NCI-H226 (cell line): ENCODE results near the gene INPP5A.
"Not testable (repeated sequence)": the region's sequence is repeated elsewhere in the genome, so short reads cannot be mapped to it uniquely, and the experiment has no call there.

Source experiments
- DNase-seq: peaks from one replicate; pipeline ENCODE4 v3.0.0-alpha.2; 2015

The INPP5A gene

GRCh38 chr10:132777441-132777840 lies 239.9 kb downstream of the INPP5A start:
- DNase-seq: no peak

DNA sequence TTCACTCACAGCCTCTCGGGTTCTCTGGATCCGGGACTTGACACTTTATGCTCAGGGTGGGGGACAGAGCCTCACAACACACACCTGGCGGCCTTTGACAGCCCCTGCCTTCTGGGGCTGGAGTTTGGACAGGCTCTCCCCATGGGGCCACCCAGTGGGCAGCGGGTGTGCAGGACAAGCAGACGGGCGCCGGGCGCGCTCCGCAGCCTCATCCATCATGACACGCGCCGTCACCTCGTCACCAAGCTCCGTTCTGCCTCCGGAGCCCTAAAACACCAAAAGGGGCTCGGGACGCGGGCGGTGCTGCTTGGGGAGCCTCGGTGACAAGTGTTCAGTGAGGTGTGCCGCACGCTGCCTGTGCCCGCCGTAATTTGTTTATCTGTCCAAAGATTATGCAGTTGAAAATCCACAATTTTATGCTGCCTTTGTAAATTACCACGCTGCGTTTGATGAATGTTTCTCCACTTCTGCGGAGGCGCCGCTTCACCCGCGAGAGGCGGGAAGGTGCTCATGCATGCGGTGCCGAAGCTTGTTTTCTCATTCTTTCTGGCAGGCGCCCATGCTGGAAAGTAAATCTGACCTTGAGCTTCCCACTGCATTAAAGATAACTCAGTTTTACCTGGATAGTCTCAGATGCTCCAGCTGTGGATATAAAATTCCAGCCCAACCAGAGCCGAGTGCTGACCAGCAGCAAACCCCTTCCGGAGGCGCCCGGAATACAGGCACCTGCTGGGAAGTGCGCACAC lies 242.1 kb downstream of the INPP5A start:
- DNase-seq: no peak

- DNase-seq: no peak
Measured at GRCh38 chr10:132780356-132780755, 242.8 kb downstream of the INPP5A start.

DNA sequence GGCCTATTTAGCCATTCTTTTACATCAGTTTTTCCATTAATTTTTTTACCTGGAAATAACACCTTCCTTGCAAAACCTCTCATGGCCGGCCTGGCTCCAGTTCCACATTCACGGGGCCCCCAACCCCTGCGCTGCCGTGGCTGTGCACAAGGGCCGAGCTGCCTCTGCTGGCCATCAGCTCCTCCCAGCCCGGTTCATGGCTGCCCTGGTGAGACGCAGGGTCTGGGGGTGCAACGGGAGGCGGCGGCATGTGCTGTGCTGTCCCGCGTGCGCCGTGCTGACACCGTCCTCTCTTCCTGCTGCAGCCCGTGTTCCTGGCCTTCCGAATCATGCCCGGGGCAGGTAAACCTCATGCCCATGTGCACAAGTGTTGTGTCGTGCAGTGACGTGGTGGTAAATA lies 244.0 kb downstream of the INPP5A start:
- DNase-seq: no peak

DNA sequence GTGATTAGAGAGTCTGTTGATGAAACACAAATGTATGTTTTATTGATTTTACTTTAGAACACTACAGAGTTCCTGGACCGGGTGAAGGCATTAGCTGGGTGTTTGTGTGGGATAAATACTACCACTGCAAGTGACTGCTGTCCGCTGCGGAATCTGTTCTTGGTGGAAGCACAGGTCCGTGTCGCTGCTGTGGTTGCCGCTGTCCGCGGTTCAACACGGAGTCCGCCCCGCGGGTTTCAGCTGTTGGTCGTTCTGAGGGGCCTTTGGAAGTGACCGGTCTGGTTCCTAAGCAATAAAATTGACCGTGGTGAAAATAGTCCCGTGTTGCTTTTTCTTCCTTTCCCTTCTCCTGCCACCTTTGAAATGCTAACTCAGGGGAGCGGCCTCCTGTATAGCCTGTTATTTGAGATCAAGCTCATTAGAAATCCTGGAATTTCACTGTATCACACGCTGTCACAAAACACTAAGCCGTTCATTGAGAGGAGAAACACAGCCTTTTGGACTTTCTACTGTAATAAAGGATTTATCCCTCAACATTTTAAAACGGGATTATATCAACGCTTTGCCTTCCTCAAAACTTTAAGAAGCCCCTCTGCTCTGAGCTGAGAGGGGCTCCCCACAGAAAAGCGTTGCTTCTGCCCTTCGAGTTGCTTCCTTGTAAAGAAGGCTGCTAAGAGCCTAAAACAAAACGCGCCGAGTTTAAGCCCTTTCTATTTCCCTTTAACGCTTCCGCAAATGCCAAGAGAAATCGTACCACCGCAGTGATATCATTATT lies 245.8 kb downstream of the INPP5A start:
- DNase-seq: no peak

DNA sequence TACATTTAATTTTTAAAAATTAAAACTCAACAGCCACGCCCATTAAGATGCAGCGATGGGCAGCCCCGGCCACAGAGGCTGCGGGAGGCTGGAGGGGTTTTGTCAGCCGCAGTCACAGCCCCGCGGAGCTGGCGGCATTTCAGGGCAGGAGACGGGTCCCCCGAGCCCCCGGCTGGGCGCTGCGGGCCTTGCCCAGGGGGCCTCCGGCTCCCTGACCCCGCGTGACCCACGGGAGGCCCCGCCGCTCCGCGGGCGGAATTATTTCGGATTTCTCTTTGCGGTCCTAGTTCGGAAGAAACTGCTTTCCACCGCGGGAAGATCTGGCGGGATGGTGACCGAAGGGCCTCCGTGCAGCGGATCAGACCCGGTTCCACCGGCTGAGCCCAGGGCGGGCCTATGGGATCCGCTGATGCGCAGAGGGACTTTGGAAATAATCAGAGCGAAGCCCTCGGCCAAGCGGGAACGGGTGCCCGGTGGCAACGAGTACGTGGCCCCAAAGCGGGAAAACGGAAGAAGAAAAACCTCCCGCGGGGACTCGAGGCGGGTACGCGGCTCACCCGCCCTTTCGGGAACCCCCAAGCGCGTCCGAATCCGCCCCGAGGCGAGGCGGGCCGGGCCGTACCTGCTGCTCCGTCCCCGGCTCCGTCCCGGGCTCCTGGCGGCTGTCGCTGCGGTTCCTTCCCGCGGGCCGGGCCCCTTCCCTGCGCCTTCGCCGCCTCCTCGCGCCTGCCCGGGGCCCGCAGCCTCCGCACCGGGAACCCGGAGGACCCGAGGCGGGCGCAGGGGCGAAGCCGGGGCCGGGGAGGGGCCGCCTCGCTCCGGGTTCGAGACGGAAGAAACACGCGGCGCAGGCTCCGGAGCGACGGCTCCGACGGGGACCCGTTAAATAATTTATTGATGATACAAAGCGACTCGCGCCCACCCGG lies 246.6 kb downstream of the INPP5A start:
- DNase-seq: no peak

GRCh38 chr10:132784866-132785722 lies 247.5 kb downstream of the INPP5A start:
- no peak for DNase-seq

DNA sequence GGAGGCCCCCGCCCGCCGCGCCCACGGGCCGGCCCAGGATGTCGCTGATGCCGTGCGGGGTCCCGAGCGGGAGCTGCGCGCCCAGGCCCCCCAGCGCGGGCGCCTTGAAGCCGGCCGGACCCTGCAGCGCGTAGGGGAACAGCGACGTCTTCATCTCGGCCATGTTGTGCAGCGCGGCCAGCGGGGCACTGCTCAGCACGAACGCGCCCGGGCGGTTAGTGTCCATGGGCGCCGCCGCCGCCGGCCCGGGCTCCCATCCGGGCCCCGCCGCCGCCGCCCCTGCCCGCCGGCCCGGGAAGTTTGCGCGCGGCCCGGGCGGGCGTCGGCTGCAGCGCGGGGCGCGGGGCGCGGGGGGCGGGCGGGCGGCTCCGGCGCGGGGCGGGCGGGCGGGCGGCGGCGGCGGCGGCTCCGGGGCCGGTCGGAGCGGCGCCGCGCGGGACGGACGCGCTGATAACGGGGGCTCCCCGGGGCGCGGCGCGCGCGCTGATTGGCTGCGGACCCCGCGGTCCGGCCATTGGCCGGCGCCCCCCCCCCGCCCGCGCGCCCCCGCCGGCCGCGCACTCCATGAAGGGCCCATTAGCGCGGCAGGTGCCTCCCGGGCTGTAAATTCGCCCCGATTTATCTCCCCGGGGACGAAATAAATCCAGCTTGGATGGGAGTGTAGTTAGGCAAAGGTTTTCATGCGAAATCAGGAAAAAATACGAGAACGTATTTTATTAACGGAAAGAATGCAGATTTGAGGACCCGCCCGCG lies 248.3 kb downstream of the INPP5A start, which contains the start of gene NKX6-2:
Gene NKX6-2, minus strand, starts transcription at position 425 of the 753 bp plus-strand sequence. Its CDS starts 199 bp downstream, at position 226.
- no peak for DNase-seq

DNA sequence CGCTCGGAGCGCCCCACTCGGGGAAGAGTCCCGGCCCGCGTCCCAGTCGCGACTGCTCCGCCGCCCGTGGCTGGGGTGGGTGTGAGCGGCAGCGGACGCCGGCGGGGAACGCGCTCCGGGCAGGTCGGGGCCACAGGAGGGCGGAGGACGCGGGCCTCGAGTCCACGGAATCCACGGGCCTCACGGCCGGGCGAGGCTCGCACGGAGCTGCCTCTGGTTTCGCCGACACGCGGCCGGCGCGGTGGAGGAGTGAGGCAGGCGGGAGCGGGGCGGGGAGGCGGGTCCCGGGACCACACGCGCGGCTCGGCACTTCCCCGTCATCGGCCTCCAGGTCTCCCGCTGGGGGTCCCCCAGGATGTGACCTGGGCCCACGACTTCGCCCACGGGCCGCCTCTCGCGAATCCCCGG lies 248.9 kb downstream of the INPP5A start:
- no peak for DNase-seq

- no peak for DNase-seq
Measured at GRCh38 chr10:132786884-132787494, 249.4 kb downstream of the INPP5A start.

GRCh38 chr10:132787495-132788179 lies 250.1 kb downstream of the INPP5A start:
- no peak for DNase-seq

GRCh38 chr10:132788180-132788830 lies 250.7 kb downstream of the INPP5A start:
- no peak for DNase-seq

GRCh38 chr10:132788831-132789219 lies 251.2 kb downstream of the INPP5A start:
- DNase-seq: no peak

DNA sequence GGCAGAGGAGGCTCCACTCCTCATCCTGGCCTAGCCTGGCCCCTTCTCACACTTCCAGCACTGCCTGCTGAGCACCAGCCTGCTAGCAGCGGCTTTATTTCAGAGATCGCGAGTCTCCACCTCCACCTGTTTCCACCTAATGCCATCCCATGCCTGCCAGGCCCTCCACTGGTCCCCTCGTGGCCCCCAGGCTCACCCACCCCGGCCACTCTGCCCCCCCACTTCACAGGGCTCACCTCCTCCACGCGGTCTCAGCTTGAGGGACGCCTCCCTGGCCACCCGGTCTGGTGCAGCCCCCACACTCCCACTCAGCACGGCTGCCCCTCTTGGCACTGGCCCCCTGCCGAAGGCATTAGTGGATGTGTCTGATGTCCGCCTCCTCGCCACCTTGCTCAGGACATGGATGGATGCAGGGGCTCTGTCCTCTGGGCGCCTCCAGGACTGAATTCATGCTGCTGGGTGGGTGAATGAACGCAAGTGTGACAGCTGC lies 252.1 kb downstream of the INPP5A start:
- DNase-seq: no peak

GRCh38 chr10:132790470-132790869 lies 252.9 kb downstream of the INPP5A start:
- DNase-seq: no peak

DNA sequence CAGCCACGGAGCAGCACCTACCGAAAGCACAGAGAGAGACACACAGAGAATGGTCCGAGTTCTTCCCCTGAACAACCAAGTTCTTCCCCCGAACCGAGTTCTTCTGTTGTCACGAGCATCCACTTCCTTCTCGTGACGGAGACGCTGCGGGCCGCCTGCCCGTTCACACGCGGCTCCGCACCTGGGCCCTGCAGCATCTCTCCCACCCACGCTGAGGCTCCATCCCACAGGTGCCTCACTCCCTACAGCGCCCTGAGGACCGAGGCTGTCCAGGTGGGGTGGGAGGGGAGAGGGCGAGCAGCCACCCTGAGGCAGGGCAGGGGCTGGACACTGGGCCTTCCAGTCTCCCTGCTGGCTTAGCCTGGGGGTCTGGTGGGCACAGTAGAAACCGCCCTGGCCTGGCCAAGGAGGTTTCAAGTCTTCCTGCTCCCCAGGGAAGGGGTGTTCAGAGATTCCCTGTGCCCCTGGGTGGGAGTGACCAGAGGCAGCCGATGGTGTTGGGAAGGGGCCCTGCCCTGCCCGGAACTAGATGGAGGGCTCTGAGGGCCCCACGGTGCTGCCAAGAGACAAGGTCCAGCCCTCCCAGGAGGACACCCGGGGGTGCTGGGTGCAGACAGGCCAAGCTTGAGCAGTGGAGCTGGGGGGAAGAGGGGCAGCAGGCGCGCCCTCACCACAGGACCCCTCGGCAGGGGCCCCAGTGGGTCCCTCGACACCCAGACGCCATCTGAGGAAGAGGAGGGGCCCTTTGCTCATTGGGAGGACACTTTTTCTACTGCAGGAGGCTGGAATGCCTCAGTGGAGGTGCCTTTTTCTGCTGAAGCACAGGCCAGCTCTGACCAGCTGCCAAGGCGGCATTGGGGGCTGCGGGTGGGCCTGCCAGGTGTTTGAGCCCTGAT lies 253.6 kb downstream of the INPP5A start:
- no peak for DNase-seq

- DNase-seq: not testable (repeated sequence)
Measured at GRCh38 chr10:132792099-132792498, 254.5 kb downstream of the INPP5A start.

- DNase-seq: no peak
Measured at GRCh38 chr10:132792796-132793195, 255.2 kb downstream of the INPP5A start.
